ENCODE measurements around the gene FANCC.
A peak's percentile ranks its signal among the peaks of the same experiment; 100 is the strongest.

FANCC gene

DNA sequence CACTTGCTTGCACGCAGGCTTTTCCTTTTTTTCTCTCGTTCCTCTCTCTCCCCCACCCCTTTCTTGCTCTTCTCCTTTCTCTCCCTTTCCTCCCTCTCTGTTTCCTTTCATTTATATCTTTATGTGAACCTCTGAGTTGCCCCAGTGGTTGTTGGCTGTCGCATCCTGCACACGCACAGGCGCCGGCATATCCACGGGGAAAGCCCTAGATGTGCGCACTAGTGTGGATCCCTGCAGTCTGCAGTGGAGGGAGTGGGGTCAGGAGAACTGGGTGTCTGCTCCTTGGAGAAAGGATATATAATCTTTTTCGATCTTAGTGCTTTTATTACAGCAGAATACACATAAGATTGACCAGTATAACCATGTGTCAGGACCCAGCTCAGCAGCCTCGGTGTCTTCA, 223.5 kb downstream of the FANCC start:
- no peak for DNase-seq

DNA sequence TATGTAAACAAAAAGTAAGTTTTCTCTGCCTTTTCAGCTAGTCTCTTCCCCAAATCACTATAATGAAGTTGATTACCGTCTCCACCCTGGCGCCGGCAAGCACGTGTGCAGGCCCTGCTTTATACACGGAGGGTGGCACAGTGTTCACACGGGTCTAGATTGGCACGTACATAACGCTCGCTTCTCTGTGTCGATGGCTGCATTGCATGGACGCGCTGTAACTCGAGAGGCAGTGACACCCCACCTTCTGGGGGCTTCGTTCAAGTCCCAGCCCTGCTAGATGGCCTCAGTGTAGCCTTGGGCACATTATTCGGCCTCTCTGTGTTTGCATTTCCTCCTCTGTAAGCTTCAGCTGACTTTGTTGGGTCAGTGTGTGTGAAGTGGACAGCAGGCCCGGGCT, 223.9 kb downstream of the FANCC start:
- no peak for DNase-seq

DNA sequence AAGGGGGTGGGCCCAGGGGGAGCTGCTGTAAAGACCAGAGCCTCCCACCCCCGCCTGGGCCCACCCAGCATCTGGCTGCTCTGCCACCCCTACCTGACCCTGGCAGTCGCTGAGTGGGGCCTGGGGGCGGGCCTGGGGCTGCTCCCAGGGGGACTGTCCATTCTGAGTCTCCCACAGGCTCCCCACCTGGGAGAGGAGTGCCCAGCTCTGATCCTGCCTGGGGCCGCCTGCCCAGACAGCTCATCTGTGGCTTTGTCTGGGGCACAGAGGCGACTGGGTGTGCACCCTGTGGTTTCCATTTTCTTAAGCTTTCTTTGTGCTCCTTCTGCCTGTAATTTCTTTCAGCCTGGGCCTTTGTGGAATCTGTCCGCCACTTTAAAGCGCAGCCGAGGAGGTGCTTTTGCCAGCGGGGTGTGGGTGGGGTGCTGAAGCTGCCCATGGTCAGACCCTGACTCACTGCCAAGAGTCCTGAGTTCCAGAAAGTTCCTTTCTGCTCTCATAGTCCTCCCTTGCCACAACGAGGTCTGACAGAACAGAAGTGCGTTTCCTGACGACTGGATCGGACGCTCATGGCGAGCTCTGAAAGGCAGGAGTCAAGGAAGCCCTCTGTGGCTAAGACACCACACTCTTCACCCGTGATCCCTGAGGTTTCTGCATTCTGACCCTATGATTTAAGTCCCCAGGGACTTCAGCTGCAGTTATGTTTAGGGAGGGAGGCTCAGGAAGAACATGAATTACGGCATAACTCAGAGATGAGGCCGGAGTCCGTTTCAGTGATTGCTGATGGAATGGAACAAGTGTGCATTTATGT, 225.0 kb downstream of the FANCC start:
- DNase-seq = no peak

DNA sequence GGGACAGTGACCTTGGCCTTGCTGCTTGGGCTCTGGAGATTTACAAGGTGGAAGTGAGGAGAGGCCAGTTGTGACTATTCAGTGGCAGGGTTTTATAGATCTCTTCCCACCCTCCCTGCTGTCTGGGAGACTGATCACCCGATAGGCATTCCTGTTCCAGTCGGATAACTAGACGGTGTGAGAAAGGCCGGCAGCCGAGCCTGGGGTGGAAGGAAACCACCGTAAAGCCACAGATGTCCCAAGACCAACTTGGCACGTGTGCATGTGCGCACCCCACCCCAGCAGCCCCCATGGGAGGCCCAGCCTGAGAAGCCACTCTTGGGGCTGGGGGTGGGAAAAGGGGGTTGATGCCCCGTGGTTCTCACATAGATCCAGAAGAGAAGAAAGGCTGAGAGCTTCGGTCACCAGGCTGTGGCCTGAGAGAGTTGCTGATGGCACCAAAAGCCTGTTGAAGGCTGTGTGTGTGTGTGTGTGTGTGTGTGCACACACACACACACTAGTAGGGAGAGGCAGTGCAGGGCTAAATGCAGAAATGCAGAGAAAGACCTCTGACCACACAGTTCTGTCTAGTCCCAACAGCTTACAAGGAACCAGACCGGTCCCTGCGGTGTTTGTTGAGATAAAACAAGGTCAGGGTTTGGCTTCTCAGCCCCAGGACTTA, 225.8 kb downstream of the FANCC start:
- DNase-seq = no peak

DNA sequence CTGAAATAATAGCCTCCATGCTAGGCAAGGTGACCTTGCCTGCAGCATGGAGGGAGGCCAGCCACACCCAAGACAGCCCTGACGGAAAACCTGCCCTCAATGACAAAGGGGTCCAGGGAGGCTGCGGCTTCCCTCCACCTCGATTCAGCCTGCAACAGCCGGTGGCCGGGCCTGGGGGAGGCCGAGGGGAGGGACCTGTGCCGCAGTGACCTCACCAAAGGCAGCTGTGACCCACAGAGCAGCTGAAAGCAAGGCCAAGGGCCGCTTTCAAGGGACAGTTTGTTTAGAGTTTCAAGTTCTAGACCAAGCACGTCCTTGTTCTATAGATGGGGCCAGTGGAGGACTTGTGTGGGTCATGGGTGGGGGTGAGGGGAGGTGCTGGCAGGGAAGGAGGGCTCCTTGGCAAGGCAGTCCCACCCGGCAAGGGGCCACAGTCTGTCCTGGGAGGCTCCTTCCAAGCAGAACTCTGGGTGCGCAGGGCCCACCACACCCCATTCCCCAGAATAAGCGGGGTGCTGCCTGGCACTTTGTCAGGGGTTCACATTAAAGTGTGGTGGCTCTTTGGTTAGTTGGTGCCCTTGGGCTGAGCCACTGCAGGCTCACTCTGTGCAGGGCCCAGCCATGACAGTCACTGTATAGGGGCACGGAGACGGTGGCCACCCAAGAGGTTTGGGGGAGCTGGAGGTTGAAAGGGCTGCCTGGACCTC, 226.5 kb downstream of the FANCC start:
- DNase-seq = no peak

DNA sequence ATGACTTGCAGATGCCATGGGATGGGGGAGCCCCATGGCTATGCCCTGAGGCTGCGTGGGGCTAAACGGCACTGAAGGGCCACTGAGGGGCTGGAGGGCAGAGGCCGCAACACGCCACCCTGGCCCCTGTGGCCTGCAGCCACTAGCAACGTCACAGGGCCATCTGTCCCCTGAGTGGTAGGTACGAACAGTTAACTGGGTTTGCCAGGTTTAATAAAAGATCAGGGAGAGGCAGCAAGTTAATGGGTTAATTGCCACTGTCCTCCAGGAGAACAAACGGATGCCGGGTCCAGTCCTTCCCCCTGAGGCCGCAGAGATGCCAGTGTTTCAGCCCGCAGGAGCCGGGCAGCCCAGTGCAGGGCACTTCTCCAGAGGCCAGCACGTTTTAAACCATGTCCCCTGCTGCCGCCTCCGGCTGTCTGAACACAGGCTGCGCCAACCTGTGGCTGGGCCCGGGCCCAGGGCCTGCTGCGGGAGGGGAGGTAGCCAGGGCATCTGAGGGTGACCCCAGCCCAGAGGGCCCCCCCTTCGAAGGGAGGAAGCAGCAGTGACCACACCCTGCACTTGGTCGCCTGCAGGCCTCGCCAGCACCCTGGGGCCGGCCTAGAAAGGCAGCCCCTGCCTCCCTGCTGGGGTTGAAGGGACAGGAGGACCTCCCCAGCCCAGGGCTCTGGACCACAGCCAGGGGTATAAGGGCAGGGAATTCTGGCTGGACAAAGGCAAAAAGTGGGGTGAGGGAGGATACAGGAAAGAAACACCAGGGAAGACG, 227.3 kb downstream of the FANCC start:
- no peak for DNase-seq

DNA sequence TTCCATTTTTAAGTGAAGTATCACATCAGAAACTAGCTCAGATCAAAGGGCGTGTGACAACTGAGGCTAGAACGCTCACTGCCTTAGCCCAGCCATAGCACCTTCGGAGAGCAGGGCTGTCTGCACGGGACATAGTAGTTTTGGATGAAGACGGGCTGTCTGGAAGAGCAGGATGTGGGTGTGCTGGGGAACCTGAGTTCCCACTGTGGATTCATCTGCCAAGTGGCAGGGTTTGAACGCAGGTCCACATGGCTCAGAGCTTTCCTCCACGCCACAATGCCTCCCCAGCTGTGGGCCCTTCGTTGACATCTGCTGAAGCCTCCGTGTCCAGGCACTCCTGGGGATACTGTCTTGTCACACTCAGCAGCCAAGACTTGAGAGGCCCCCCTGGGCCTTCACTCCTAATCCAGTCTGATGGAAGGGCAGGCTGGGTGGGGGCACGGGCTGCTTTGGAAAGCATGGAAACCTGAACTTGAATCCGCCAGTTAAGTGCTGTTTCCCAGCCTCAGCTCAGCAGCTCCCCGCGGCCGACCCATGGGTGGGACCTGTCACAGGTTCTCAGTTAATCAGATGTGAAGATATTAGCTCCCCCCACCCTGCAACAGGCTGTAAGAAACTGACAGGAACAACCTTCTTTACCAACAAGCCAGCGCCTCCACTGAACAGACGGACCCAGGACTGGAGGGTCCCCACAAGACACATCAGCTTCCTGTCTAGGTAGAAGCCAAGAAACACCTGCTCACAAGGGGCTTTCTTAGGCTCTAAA, 228.1 kb downstream of the FANCC start:
- no peak for DNase-seq

DNA sequence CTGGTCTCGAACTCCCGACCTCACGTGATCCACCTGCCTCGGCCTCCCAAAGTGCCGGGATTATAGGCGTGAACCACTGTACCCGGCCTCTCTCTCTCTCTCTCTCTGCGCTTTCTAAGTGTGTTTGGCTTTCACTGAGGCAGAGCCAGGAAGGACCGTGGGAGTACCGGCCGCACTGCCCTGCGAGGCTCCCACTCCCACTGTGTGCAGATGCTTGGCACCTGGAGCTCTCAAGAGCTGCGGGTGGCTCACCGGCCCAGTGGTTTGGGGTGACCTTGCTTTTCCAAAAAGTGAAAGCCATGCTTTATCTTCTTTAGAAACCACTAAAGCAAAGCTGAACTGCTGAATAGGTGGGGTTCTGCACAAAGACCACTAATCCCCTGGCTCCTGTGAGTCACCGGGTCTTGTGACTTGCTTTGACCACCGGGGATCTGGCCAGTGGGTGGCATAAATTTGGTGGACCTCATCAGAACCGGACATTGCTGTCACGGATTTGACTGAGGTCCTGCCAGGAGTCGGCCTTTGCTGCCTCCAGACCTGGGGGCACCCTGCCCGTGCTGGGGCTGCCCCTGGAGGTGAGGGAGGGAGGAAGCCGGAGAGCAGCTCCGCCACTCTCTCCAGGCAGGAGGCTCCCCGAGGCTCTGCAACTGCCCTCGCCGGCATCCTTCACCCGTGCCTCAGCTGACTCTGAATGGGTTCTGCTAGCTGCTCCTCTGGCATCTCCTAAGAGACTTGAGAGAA, 228.9 kb downstream of the FANCC start:
- DNase-seq = no peak

DNA sequence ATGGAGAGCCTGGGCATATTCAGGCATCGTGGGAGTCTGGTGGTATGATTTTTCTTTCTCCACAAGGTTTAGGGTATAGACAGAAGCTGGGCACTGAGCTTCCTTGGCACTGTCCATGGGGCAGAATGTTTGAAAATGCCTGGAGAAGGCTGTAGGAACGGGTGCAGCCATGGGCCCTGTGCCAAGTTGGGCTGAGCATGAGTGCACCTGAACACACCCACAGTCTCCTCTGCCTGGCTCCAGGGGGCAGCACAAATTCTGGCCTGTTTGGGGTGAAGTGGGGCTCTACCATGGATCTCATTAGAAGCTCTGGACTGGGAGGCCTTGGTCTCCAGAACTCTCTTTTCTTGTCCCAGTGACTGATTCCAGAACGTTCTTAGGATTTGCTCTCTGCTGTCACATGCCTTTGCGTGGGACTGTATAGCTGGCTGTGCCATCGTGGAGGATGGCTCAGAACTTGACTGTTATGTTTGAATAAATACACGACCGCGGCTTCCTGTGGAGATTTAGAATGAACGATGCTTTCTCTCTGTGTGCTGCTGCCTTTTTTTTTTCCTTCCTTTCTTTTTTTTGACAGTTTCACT, 229.8 kb downstream of the FANCC start:
- DNase-seq = no peak

DNA sequence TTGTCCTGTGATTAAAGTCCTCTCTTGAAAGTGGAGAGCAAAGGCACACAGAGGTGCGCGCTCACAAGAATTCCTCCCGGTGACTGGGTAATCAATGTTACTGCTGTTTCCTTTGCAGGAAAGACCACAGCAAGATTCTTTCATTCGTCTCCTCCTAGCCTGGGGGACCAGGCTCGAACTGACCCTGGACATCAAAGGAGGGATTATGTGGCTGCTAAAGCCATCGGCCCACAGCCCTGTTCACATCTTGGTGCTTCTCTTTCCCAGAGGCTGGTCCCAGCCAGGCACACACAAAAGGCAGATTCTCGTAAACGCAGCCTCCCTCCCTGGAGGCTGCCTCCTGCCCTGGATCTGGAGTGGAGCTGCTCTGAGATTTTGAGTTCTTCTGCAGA, 230.9 kb downstream of the FANCC start:
- DNase-seq = no peak

DNA sequence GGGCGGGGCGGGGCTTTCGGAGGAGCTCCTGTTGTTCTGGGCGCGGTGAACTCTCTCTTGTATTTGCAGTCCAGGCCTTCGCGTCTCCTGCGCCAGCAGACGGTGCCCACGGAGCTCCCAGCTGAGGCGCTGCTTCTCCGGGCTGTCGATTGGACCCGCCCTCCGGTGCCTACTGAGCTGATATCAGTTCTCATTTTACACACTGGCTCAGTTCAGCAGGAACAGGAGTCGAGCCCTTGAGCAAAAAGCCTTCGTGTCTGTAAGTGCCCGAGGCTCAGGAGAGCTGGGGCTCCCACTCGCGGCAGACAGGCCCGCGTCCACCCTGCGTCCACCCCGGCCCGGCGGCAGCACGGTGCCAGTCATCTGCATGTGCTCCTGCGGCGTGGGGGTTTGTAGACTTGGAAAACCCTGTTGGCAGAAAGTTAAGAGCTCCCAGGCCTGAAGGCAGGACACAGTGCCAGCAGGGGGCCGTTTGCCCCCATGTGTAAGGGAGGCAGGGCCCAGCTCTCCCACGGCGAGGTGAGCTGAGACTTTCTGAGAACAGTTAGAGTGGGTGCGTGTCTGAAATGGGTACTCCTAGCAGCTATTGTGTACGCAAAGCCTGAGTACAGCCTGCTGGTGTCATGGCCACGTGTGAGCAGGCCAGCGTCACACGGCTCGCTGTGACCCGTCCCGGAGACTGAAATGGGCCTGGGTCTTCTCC, 231.5 kb downstream of the FANCC start:
- no peak for DNase-seq

DNA sequence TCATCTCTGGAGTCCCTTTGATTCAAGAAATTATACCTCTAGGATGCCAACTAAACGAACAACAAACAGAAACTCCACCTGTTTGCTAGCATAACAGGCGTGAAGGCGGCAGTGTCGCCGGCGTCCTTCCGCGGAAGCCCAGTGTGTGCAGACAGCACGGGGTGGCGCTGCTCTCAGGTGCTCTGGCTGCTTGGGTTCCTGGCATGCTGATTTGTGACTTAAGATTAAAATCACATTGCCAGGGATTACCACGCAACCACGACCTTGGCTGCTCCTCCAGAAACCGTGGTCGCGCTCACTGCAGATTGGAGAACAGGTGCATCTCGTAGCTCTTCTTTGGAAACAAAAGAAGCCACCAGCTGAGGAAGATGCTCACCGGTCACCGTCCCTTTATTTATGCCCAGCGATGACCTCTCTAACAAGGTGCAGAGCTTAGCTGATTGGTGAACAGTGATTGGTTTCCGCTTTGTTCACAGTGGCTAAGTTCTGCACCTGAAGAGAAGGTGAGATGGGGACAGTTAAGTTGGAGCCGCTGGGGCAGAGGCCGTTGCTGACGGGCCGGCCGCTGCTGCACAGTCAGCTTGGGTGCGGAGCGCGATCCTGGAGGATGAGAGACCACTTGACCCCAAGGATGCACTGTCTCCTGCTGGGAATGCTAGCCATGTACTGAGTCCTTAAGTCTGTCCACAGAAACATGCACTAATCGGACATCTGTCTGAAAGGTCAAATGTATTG, 232.3 kb downstream of the FANCC start:
- DNase-seq = no peak

DNA sequence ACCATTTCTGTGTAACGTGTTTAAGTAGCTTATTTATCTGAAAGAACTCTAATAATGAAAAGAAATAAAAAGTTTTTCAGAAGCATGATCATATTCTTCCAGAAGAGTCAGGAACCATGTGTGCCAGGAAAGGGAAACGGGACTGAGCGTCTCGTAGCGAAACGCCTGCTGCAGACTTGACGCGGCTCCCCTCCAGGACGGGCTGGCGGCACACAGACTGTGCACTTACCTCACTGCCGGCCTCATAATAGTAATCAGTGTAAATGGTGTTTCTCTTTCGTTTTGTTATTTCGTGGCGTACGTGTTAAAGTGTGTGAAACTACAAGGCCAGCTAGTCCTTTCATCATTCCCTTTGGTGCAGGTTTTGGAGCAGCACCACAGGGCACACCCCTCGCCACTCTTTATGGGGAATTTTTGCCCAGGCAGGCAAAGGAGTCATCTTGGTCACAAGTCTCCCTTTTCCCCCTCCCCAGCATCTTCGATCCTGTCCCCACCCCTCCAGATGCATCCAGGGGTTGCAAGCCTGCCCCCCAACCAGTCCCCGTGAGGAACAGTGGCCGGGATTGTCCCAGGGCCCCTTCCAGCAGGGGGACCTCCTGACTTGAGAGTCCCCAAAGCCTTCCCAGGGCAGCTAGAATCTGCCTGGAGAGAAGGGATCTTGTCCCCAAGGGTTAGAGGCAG, 233.1 kb downstream of the FANCC start:
- DNase-seq = no peak

DNA sequence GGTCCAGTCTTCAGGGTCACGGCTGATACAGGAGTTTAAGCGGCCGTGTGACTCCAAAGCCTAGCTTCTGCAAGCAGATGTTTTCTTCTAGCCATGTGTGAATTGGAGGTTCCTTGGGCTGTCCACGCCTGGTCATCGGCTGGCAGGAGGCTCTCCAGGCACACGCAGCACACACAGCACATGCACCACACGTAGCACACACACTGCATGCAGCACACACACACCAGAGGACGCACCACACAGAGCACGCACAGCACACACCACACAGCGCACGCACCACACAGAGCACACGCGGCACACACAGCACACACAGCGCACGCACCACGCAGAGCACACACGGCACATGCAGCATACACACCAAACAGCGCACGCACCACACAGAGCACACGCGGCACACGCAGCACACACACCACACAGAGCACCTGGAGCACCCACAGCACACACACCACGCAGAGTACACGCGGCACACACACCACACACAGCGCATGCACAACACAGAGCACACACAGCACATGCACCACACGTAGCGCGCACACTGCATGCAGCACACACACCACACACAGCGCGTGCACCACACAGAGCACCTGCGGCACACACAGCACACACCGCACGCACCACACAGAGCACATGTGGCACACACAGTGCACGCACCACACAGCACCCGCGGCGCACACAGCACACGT, 234.3 kb downstream of the FANCC start:
- no peak for DNase-seq

DNA sequence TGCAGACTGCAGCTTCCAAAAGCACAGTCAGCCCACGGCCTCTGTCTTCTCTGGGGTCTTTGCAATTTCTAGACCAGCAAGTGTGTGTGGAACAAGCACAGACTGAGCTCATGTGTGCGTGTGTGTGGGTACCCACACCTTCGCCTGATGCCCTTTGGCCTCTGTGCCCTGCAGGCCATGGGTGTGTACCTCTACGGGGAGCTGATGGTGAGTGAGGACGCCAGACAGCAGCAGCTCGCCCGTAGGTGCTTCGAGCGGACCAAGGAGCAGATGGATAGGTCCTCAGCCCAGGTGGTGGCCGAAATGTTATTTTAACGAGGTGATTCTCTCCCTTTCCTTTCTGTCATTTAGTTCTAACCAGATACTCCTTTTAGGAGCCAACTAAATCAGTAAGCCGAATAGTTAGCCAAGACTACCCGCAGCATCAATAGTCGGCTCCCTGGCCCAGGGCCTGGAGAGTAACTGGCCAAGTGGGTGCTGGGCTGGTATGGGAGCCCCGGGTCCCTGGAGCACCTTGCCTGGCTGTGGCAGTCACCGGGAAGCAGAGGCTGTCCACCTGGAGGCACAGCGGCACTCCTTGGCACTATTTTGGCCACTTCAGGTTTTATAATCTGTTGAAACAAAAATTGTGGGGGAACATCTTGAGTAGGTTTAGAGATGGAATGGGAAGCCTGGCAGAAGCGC, 235.0 kb downstream of the FANCC start:
- no peak for DNase-seq

DNA sequence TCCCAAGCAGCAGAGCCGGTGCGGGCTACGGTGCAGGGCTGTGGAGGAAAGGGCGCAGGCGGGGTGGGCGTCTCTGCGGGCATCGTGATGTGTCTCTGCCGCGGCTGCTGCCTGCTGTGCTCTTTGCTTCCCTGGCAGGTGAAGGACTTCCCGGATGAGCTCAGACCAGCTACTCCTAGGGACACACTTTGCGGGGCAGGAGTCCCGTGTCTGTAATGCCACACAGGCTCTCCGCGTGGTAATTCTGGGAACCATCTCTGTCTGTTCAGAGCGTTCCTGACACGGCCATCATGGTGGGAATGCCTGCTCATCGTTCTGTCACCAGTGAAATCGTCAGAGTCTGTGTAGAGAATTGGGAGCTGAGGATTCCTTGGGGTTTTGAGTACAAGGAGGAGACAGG, 235.5 kb downstream of the FANCC start:
- no peak for DNase-seq

DNA sequence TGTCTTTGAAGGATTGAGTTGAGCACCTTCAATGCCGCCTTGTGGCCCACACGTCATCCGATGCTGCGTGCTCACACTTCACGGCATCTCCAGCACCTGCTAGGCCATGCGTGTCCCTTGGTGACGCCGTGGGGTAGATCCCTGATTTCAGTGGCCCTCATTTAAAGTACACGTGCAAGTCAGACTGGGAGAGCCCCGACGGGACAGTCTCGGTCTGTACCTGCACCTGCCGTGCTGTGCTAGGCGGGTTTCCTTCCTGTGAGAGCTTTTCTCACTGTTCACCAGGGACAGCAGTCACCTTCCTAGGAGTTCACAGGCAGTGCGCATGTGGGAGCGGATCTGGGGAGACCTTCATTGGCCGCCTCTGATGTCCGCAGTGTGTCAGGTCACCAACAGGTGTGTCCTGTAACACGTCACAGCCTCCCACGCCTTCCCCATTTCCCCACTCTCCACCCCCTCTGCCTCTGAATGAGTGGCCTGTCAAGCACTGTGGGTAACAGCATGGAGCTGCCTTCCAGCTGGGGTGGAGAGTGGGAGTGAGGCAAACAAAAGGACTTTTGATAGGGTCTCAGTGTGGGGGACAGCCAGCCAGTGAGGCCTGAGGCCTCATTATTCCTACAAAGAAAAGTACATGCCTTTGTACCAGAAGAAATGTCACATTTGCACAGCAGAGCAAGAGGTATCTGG, 236.4 kb downstream of the FANCC start:
- peak; percentile 85 for DNase-seq
